Fibroblast of lung (primary cell): ENCODE data around the gene UBR3.

Experiments used
- EZH2 ChIP-seq: IDR thresholded peaks from 2 replicates; pipeline ENCODE4 v1.5.1; 2012; ENCODE audit warnings: low read length, control low read depth, mild to moderate bottlenecking; ENCODE audit errors: missing control alignments
- TF ChIP-seq, protein P1 (sequence below), 2 donors: IDR thresholded peaks in 1 of 2; conservative IDR thresholded peaks in 1 of 2; 1 replicate in 1 of 2; 2 replicates in 1 of 2; pipeline ENCODE4 v1.5.1; 2011 to 2012; ENCODE audit warnings: low read length in 2 of 2, control low read depth in 1 of 2, inconsistent platforms in 1 of 2, low read depth in 1 of 2, mild to moderate bottlenecking in 1 of 2

DNA sequence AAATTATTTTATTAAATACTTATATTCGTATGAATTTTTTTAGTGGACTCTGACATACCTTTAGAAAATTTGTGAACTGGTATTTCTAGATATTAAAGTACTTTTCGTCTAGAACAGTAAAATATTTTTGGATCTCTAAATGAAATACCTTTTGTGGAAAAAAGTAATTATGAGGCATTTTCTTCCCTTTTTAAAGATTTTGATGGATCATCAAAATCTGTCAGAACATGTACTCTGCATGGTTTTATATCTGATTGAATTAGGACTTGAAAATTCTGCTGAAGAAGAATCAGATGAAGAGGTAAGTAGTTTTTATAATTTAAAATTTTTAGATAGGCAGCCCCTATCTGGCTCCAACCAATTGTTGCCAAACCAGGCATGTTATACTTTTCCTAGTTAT, 118.8 kb downstream of the UBR3 start:
- TF ChIP-seq, protein P1, sequence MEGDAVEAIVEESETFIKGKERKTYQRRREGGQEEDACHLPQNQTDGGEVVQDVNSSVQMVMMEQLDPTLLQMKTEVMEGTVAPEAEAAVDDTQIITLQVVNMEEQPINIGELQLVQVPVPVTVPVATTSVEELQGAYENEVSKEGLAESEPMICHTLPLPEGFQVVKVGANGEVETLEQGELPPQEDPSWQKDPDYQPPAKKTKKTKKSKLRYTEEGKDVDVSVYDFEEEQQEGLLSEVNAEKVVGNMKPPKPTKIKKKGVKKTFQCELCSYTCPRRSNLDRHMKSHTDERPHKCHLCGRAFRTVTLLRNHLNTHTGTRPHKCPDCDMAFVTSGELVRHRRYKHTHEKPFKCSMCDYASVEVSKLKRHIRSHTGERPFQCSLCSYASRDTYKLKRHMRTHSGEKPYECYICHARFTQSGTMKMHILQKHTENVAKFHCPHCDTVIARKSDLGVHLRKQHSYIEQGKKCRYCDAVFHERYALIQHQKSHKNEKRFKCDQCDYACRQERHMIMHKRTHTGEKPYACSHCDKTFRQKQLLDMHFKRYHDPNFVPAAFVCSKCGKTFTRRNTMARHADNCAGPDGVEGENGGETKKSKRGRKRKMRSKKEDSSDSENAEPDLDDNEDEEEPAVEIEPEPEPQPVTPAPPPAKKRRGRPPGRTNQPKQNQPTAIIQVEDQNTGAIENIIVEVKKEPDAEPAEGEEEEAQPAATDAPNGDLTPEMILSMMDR (conservative IDR thresholded peaks at IDR 0.05 in 1 of 2, IDR thresholded peaks at IDR 0.05 in 1 of 2; ENCODE audit: low read depth in 1 of 2, low read length in 2 of 2): no peak
- TF ChIP-seq EZH2: no peak
